SK-N-SH (cell line): ENCODE results near the gene GCH1. TPM values are rescaled to one million over a fixed set of nuclear protein-coding genes. Genes with fewer than 3 reads are reported as not detected.

Experiments used
- CTCF ChIA-PET: fragments of 300-600, 350-600 bp; formaldehyde crosslinking; extraction: SDS; loops from one replicate; lab custom pipeline; 2021; lab: Yijun Ruan, JAX
- POLR2A ChIA-PET: fragments of 350-600 bp; sonication (Branson Sonifier 250); formaldehyde crosslinking; extraction: SDS; loops from one replicate; lab custom pipeline; 2020; ENCODE audit warnings: antibody characterized with exemption, inconsistent platforms; lab: Yijun Ruan, JAX
- DNase-seq: peaks from one replicate; pipeline ENCODE4 v3.0.0; 2012
- H2AFZ ChIP-seq: fragments of 200-600 bp; sonication (generic); 2 replicates; pipeline ENCODE4 v1.8.1; 2016; ENCODE audit warnings: antibody characterized with exemption, mild to moderate bottlenecking, low read depth
- H3F3A ChIP-seq: fragments of 200-600 bp; sonication (generic); replicated peaks from 2 replicates; pipeline ENCODE3; 2016; ENCODE audit warnings: antibody characterized with exemption, mild to moderate bottlenecking; ENCODE audit not compliant: insufficient read depth
- H3K27ac ChIP-seq, 2 experiments: fragments of 200-500 bp in 1 of 2; fragments of 200-600 bp in 1 of 2; sonication (Bioruptor generic) in 1 of 2; sonication (generic), shearing (Covaris generic) in 1 of 2; 2 replicates each; pipeline versions ENCODE4 v1.5.1 to v1.6.1; 2014 to 2016; ENCODE audit warnings: low read depth in 2 of 2, inconsistent platforms in 1 of 2, low read length in 1 of 2, mild to moderate bottlenecking in 1 of 2, mixed read lengths in 1 of 2
- H3K27me3 ChIP-seq: fragments of 200-600 bp; sonication (generic), shearing (Covaris generic); 2 replicates; pipeline ENCODE4 v1.6.1; 2016; ENCODE audit warnings: mixed run types; ENCODE audit not compliant: insufficient read depth
- H3K36me3 ChIP-seq, 2 experiments: fragments of 200-500 bp in 1 of 2; fragments of 200-600 bp in 1 of 2; sonication (Bioruptor generic) in 1 of 2; sonication (generic) in 1 of 2; replicated peaks in 1 of 2; 2 replicates each; pipeline versions ENCODE3 to v1.5.1; 2014 to 2016; ENCODE audit warnings: low read length in 1 of 2, mild to moderate bottlenecking in 1 of 2; ENCODE audit not compliant: insufficient read depth in 2 of 2, control insufficient read depth in 1 of 2
- H3K4me1 ChIP-seq, 2 experiments: fragments of 200-500 bp in 1 of 2; fragments of 200-600 bp in 1 of 2; sonication (Bioruptor generic) in 1 of 2; sonication (generic), shearing (Covaris generic) in 1 of 2; 2 replicates each; pipeline versions ENCODE4 v1.5.1 to v1.6.1; 2014 to 2016; ENCODE audit warnings: low read depth in 1 of 2, low read length in 1 of 2, mixed run types in 1 of 2; ENCODE audit not compliant: insufficient read depth in 2 of 2, control insufficient read depth in 1 of 2
- H3K4me2 ChIP-seq: fragments of 200-600 bp; sonication (generic), shearing (Covaris generic); 2 replicates; pipeline ENCODE4 v1.6.1; 2017; ENCODE audit warnings: mixed run types
- H3K4me3 ChIP-seq, 2 experiments: fragments of 200-500 bp in 1 of 2; fragments of 200-600 bp in 1 of 2; sonication (Bioruptor generic) in 1 of 2; sonication (generic), shearing (Covaris generic) in 1 of 2; 2 replicates each; pipeline versions ENCODE4 v1.5.1 to v1.8.1; 2014 to 2016; ENCODE audit warnings: low read depth in 2 of 2, inconsistent platforms in 1 of 2, low read length in 1 of 2, mild to moderate bottlenecking in 1 of 2, mixed read lengths in 1 of 2, moderate library complexity in 1 of 2
- H3K79me2 ChIP-seq: fragments of 200-600 bp; sonication (generic); 2 replicates; pipeline ENCODE4 v1.8.1; 2017; ENCODE audit warnings: mild to moderate bottlenecking; ENCODE audit not compliant: insufficient read depth
- H3K9ac ChIP-seq: fragments of 200-600 bp; sonication (generic); 2 replicates; pipeline ENCODE4 v1.6.1; 2017; ENCODE audit warnings: mixed run types
- H3K9me2 ChIP-seq: fragments of 200-600 bp; sonication (generic); 2 replicates; pipeline ENCODE4 v1.6.1; 2017; ENCODE audit warnings: mixed run types
- H3K9me3 ChIP-seq: fragments of 200-600 bp; sonication (generic); 2 replicates; pipeline ENCODE4 v1.6.1; 2017; ENCODE audit warnings: mixed run types, mild to moderate bottlenecking, moderate library complexity
- H4K20me1 ChIP-seq: fragments of 200-600 bp; sonication (generic); 2 replicates; pipeline ENCODE4 v1.6.1; 2017; ENCODE audit warnings: mild to moderate bottlenecking, mixed run types; ENCODE audit not compliant: insufficient read depth
- EZH2phosphoT487 ChIP-seq: fragments of 200-600 bp; sonication (generic); IDR thresholded peaks from 2 replicates; pipeline ENCODE4 v1.6.1; 2017; ENCODE audit warnings: low read depth, mixed run types, mild to moderate bottlenecking, antibody characterized with exemption, moderate library complexity, borderline replicate concordance
- JUND ChIP-seq: IDR thresholded peaks from 2 replicates; pipeline ENCODE4 v1.4.0; 2012
- MXI1 ChIP-seq: IDR thresholded peaks from 2 replicates; pipeline ENCODE4 v1.6.1; 2012; ENCODE audit warnings: mild to moderate bottlenecking, low read depth, low read length, improper control_type of control experiment
- NRF1 ChIP-seq: IDR thresholded peaks from 2 replicates; pipeline ENCODE4 v1.6.1; 2012; ENCODE audit warnings: low read depth, mild to moderate bottlenecking, low read length
- PBX3 ChIP-seq: IDR thresholded peaks from 2 replicates; pipeline ENCODE4; 2012
- POLR2AphosphoS5 ChIP-seq: IDR thresholded peaks from 2 replicates; pipeline ENCODE4 v1.6.1; 2012; ENCODE audit warnings: low read depth, low read length
- RAD21 ChIP-seq: IDR thresholded peaks from 2 replicates; pipeline ENCODE4 v1.6.1; 2012; ENCODE audit warnings: mild to moderate bottlenecking, low read length
- REST ChIP-seq: IDR thresholded peaks from 2 replicates; pipeline ENCODE4 v1.6.1; 2012; ENCODE audit warnings: mild to moderate bottlenecking, low read depth, low read length, moderate library complexity
- RFX5 ChIP-seq: IDR thresholded peaks from 2 replicates; pipeline ENCODE4 v1.6.1; 2012; ENCODE audit warnings: mild to moderate bottlenecking, improper control_type of control experiment, low read length
- RXRA ChIP-seq: IDR thresholded peaks from 2 replicates; pipeline ENCODE4 v1.4.0; 2012; ENCODE audit warnings: low read depth, mild to moderate bottlenecking, borderline replicate concordance
- SIN3A ChIP-seq: IDR thresholded peaks from 2 replicates; pipeline ENCODE4 v1.6.1; 2012; ENCODE audit warnings: low read depth, mild to moderate bottlenecking, low read length, moderate library complexity, borderline replicate concordance
- SMC3 ChIP-seq: IDR thresholded peaks from 2 replicates; pipeline ENCODE4 v1.6.1; 2012; ENCODE audit warnings: low read depth, low read length, improper control_type of control experiment
- TAF1 ChIP-seq: IDR thresholded peaks from 2 replicates; pipeline ENCODE4 v1.6.1; 2012; ENCODE audit warnings: low read depth, mild to moderate bottlenecking, low read length, moderate library complexity, borderline replicate concordance
- TCF12 ChIP-seq: IDR thresholded peaks from 2 replicates; pipeline ENCODE4 v1.4.0; 2012
- TEAD4 ChIP-seq: IDR thresholded peaks from 2 replicates; pipeline ENCODE4 v1.4.0; 2012; ENCODE audit warnings: mild to moderate bottlenecking, borderline replicate concordance; ENCODE audit not compliant: insufficient read depth
- USF1 ChIP-seq: IDR thresholded peaks from 2 replicates; pipeline ENCODE4 v1.4.0; 2012; ENCODE audit warnings: low read depth, borderline replicate concordance
- YY1 ChIP-seq: IDR thresholded peaks from 2 replicates; pipeline ENCODE4 v1.4.0; 2012; ENCODE audit warnings: low read depth, mild to moderate bottlenecking
- ZBTB33 ChIP-seq: IDR thresholded peaks from 2 replicates; pipeline ENCODE4 v1.4.0; 2012; ENCODE audit warnings: low read depth, borderline replicate concordance
- WGBS: methylation state at CpG from one replicate; pipeline ENCODE4 v1.1.6; 2017; ENCODE audit warnings: low lambda C conversion rate; 5-methylcytosine and 5-hydroxymethylcytosine counted together
- polyA plus RNA-seq, 3 experiments: library from polyadenylated mRNA; depleted of rRNA; stranded (reverse); fragments of >200 nt; gene quantifications; 2 replicates each; pipeline ENCODE4 v1.2.3, GENCODE V29; 2012

Gene GCH1
- polyA plus RNA-seq, 1 of the 3 experiments (the other 2 are of a cell fraction), result 2.2 TPM

- Histone ChIP-seq H3K36me3 (no peaks in the 10 kb centered on the region), H3K9ac (no peak overlapping the region), H3K9me3 (no peaks in the 10 kb centered on the region), H3K9me2 (no peaks in the 10 kb centered on the region), H3K4me1 (peaks cover 0 to 37% of the 10 kb centered on the region in 2 experiments; a peak in 3 of 4 replicates), H3F3A (no peaks in the 10 kb centered on the region), H3K79me2 (no peaks in the 10 kb centered on the region), H3K4me2 (no peak overlapping the region), H4K20me1 (no peaks in the 10 kb centered on the region), H3K4me3 (no peak overlapping the region), H2AFZ (no peak overlapping the region), H3K27me3 (no peaks in the 10 kb centered on the region), H3K27ac (peak overlapping the region in 1 of 2 experiments; percentile 1; a peak in 1 of 4 replicates)
- TF ChIP-seq TCF12 (no peak), SIN3A (no peak), USF1 (no peak), PBX3 (no peak), TAF1 (no peak), SMC3 (no peak), YY1 (no peak), EZH2phosphoT487 (no peak), TEAD4 (no peak), NRF1 (no peak), RXRA (no peak), RFX5 (no peak), JUND (no peak), REST (no peak), ZBTB33 (no peak), POLR2AphosphoS5 (no peak), MXI1 (no peak), RAD21 (no peak)
- WGBS, result 88% methylated on average over 1 of the region's 1 CpG
- DNase-seq, result no peak
- CTCF ChIA-PET, result interaction anchor here (1.3 to 1.5 kb wide), 2 partner anchors 12 to 88 kb away, joined by 3 to 4 read pairs; partner anchors contain the start of gene GCH1
- POLR2A ChIA-PET, result interaction anchor here (1.2 kb wide), 1 partner anchor 12 kb away, joined by 3 read pairs; no protein-coding TSS in a partner anchor
These were observed 11.8 kb downstream of the GCH1 start for GRCh38 chr14:54890788-54891187.
